CD4-positive, alpha-beta T cell treated with Interleukin-6 at 100 ng/mL for 8 hours (primary cell): ENCODE results near the gene ZFAND3.

Experiments used
- DNase-seq: peaks from one replicate; pipeline ENCODE4 v3.0.0-alpha.2; 2020; ENCODE audit warnings: mixed read lengths, low spot score

ZFAND3 gene

GRCh38 chr6:38187325-38187724 lies 367.8 kb downstream of the ZFAND3 start:
- DNase-seq: no peak

- DNase-seq: no peak
Measured at GRCh38 chr6:38187811-38188590, 368.5 kb downstream of the ZFAND3 start.

- no peak for DNase-seq
Measured at GRCh38 chr6:38188677-38189335, 369.3 kb downstream of the ZFAND3 start.

- no peak for DNase-seq
Measured at GRCh38 chr6:38191418-38191817, 371.9 kb downstream of the ZFAND3 start.

GRCh38 chr6:38192011-38192410 lies 372.5 kb downstream of the ZFAND3 start:
- DNase-seq: no peak

- DNase-seq: no peak
Measured at GRCh38 chr6:38192487-38192886, 373.0 kb downstream of the ZFAND3 start.

GRCh38 chr6:38193051-38193450 lies 373.5 kb downstream of the ZFAND3 start:
- no peak for DNase-seq

- no peak for DNase-seq
Measured at GRCh38 chr6:38193481-38194281, 374.2 kb downstream of the ZFAND3 start.

- no peak for DNase-seq
Measured at GRCh38 chr6:38194282-38194572, 374.7 kb downstream of the ZFAND3 start.

GRCh38 chr6:38194589-38194988 lies 375.1 kb downstream of the ZFAND3 start:
- DNase-seq: no peak

- no peak for DNase-seq
Measured at GRCh38 chr6:38195113-38195635, 375.6 kb downstream of the ZFAND3 start.

- no peak for DNase-seq
Measured at GRCh38 chr6:38198219-38198618, 378.7 kb downstream of the ZFAND3 start.
